Fibroblast of pulmonary artery (primary cell): ENCODE results near the gene CCDC183.

Source experiments
- DNase-seq: peaks from one replicate; pipeline ENCODE4 v3.0.0-alpha.2; 2010; ENCODE audit warnings: low read depth
- H3K4me3 ChIP-seq: replicated peaks from 2 replicates; pipeline ENCODE4 v1.5.1; 2011; ENCODE audit warnings: low read depth, mild to moderate bottlenecking, control low read depth, low read length, moderate library complexity
- TF ChIP-seq, protein P1 (sequence below): IDR thresholded peaks from 2 replicates; pipeline ENCODE4 v1.5.1; 2011; ENCODE audit warnings: mild to moderate bottlenecking, control low read depth, low read length, inconsistent platforms; ENCODE audit errors: missing control alignments

CCDC183 gene

DNA sequence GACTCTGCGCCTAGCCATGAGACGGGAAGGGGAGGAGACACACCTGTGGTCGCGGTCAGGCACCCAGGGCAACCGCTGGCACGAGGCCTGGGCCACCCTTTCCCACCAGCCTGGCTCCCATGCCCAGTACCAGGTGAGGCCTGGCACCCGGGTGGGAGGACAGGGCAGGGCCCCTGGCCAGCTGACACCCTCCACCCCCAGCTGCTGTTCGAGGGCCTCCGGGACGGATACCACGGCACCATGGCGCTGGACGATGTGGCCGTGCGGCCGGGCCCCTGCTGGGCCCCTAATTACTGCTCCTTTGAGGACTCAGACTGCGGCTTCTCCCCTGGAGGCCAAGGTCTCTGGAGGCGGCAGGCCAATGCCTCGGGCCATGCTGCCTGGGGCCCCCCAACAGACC lies 61.0 kb downstream of the CCDC183 start:
- H3K4me3 ChIP-seq, result no peak overlapping the region
- TF ChIP-seq, protein P1, sequence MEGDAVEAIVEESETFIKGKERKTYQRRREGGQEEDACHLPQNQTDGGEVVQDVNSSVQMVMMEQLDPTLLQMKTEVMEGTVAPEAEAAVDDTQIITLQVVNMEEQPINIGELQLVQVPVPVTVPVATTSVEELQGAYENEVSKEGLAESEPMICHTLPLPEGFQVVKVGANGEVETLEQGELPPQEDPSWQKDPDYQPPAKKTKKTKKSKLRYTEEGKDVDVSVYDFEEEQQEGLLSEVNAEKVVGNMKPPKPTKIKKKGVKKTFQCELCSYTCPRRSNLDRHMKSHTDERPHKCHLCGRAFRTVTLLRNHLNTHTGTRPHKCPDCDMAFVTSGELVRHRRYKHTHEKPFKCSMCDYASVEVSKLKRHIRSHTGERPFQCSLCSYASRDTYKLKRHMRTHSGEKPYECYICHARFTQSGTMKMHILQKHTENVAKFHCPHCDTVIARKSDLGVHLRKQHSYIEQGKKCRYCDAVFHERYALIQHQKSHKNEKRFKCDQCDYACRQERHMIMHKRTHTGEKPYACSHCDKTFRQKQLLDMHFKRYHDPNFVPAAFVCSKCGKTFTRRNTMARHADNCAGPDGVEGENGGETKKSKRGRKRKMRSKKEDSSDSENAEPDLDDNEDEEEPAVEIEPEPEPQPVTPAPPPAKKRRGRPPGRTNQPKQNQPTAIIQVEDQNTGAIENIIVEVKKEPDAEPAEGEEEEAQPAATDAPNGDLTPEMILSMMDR, result no peak

More for the DNA sequence above, 61.0 kb downstream of the CCDC183 start:
- no peak for DNase-seq
